Effector memory CD8-positive, alpha-beta T cell (primary cell): ENCODE results near the gene ARL5B.

Experiments
- ATAC-seq: fragments of 150-1000 bp; cut with Tn5 transposase; replicated peaks from 2 replicates; pipeline ENCODE4 v1.10.0; 2021; ENCODE audit warnings: mild to moderate bottlenecking, moderate library complexity
- DNase-seq, 3 experiments: peaks; one replicate each; pipeline ENCODE4 v3.0.0; 2021
- H3K27ac Mint-ChIP-seq, 2 donors: one replicate each; pipeline ENCODE4 v1.8.0; 2022; ENCODE audit warnings: mild to moderate bottlenecking in 2 of 2, mixed read lengths in 2 of 2, moderate library complexity in 2 of 2
- H3K27me3 Mint-ChIP-seq, 2 donors: one replicate each; pipeline ENCODE4 v1.8.0; 2022; ENCODE audit warnings: mixed read lengths in 2 of 2
- H3K36me3 Mint-ChIP-seq: one replicate; pipeline ENCODE4 v1.8.0; 2022; ENCODE audit warnings: mild to moderate bottlenecking, moderate library complexity, mixed read lengths; ENCODE audit not compliant: insufficient read depth
- H3K4me1 Mint-ChIP-seq, 2 donors: one replicate each; pipeline ENCODE4 v1.8.0; 2022; ENCODE audit warnings: low read depth in 2 of 2, mixed read lengths in 2 of 2
- H3K4me3 Mint-ChIP-seq, 2 donors: one replicate each; pipeline ENCODE4 v1.8.0; 2022; ENCODE audit warnings: mild to moderate bottlenecking in 2 of 2, mixed read lengths in 2 of 2, moderate library complexity in 2 of 2
- H3K9me3 Mint-ChIP-seq, 2 donors: one replicate each; pipeline ENCODE4 v1.8.0; 2022; ENCODE audit warnings: mixed read lengths in 2 of 2

The ARL5B gene

GRCh38 chr10:18647151-18647550, 12.1 kb upstream of the ARL5B start:
- H3K27ac Mint-ChIP-seq = no peak overlapping the region
- H3K4me3 Mint-ChIP-seq = no peak overlapping the region
- no peaks in the 10 kb centered on the region for H3K9me3 Mint-ChIP-seq
- H3K27me3 Mint-ChIP-seq = no peaks in the 10 kb centered on the region
- ATAC-seq (no peak), DNase-seq (no peak)
- peaks cover 22 to 24% of the 10 kb centered on the region in 2 donors for H3K4me1 Mint-ChIP-seq
- peaks cover 16% of the 10 kb centered on the region for H3K36me3 Mint-ChIP-seq

- peak overlapping the region in 1 of 2 donors; percentile 31 for H3K27ac Mint-ChIP-seq
- peaks cover 24 to 25% of the 10 kb centered on the region in 2 donors for H3K4me1 Mint-ChIP-seq
- no peaks in the 10 kb centered on the region for H3K27me3 Mint-ChIP-seq
- H3K36me3 Mint-ChIP-seq = peaks cover 17% of the 10 kb centered on the region
- DNase-seq (no peak), ATAC-seq (no peak)
- no peak overlapping the region for H3K4me3 Mint-ChIP-seq
- H3K9me3 Mint-ChIP-seq = no peaks in the 10 kb centered on the region
Observed at GRCh38 chr10:18647945-18648344, 11.3 kb upstream of the ARL5B start.

- H3K27ac Mint-ChIP-seq = peak overlapping the region in 1 of 2 donors; percentile 97
- no peaks in the 10 kb centered on the region for H3K9me3 Mint-ChIP-seq
- H3K4me1 Mint-ChIP-seq = peaks cover 24 to 25% of the 10 kb centered on the region in 2 donors
- H3K36me3 Mint-ChIP-seq = peaks cover 20% of the 10 kb centered on the region
- DNase-seq (no peak), ATAC-seq (no peak)
- peak overlapping the region; percentile 92 to 93 for H3K4me3 Mint-ChIP-seq
- H3K27me3 Mint-ChIP-seq = no peaks in the 10 kb centered on the region
Observed at GRCh38 chr10:18649364-18649959, 9.8 kb upstream of the ARL5B start.

- Mint-ChIP-seq H3K27ac (peak overlapping the region; percentile 95 to 97), H3K4me3 (peak overlapping the region; percentile 92 to 93), H3K9me3 (no peaks in the 10 kb centered on the region), H3K27me3 (no peaks in the 10 kb centered on the region), H3K4me1 (peaks cover 25% of the 10 kb centered on the region in 2 donors), H3K36me3 (peaks cover 20% of the 10 kb centered on the region)
- DNase-seq (no peak), ATAC-seq (no peak)
Observed at GRCh38 chr10:18650404-18650997, 8.7 kb upstream of the ARL5B start.

- peaks cover 20% of the 10 kb centered on the region for H3K36me3 Mint-ChIP-seq
- H3K27ac Mint-ChIP-seq = peak within 1 kb of the TSS; percentile 95 to 97
- DNase-seq = peak; percentile 93
- H3K4me3 Mint-ChIP-seq = peak within 1 kb of the TSS; percentile 92 to 93
- no peaks in the 10 kb centered on the region for H3K9me3 Mint-ChIP-seq
- peaks cover 25% of the 10 kb centered on the region in 2 donors for H3K4me1 Mint-ChIP-seq
- no peaks in the 10 kb centered on the region for H3K27me3 Mint-ChIP-seq
- ATAC-seq = peak; percentile 95
Observed at GRCh38 chr10:18651324-18652007, 7.8 kb upstream of the ARL5B start, which contains the start of gene NSUN6. Gene NSUN6 (minus strand): TSS chr10:18651587. CDS start chr10:18651203, 384 bp downstream.

- Mint-ChIP-seq H3K4me3 (no peak overlapping the region), H3K27me3 (no peaks in the 10 kb centered on the region), H3K27ac (peak overlapping the region in 1 of 2 donors; percentile 95), H3K36me3 (peaks cover 19% of the 10 kb centered on the region), H3K9me3 (no peaks in the 10 kb centered on the region), H3K4me1 (peaks cover 25% of the 10 kb centered on the region in 2 donors)
- DNase-seq = no peak
- ATAC-seq = no peak
Observed at GRCh38 chr10:18653112-18653511, 6.1 kb upstream of the ARL5B start.

- no peak overlapping the region for H3K4me3 Mint-ChIP-seq
- ATAC-seq = no peak
- H3K36me3 Mint-ChIP-seq = peaks cover 29% of the 10 kb centered on the region
- no peaks in the 10 kb centered on the region for H3K9me3 Mint-ChIP-seq
- H3K4me1 Mint-ChIP-seq = peaks cover 20 to 29% of the 10 kb centered on the region in 2 donors
- no peaks in the 10 kb centered on the region for H3K27me3 Mint-ChIP-seq
- H3K27ac Mint-ChIP-seq = no peak overlapping the region
- no peak for DNase-seq
Observed at GRCh38 chr10:18656724-18657123, 2.5 kb upstream of the ARL5B start.

- Mint-ChIP-seq H3K36me3 (peaks cover 27% of the 10 kb centered on the region), H3K27ac (peak overlapping the region; percentile 94 to 98), H3K4me3 (peak overlapping the region; percentile 92 to 95), H3K9me3 (no peaks in the 10 kb centered on the region), H3K27me3 (no peaks in the 10 kb centered on the region), H3K4me1 (peaks cover 21 to 33% of the 10 kb centered on the region in 2 donors)
- DNase-seq = no peak
- ATAC-seq = no peak
Observed at GRCh38 chr10:18658271-18659124, 733 bp upstream of the ARL5B start.

GRCh38 chr10:18659819-18660535, 746 bp downstream of the ARL5B start:
- Mint-ChIP-seq H3K36me3 (peaks cover 25% of the 10 kb centered on the region), H3K27me3 (no peaks in the 10 kb centered on the region), H3K4me1 (peaks cover 24 to 41% of the 10 kb centered on the region in 2 donors), H3K9me3 (no peaks in the 10 kb centered on the region), H3K27ac (peak overlapping the region; percentile 94 to 98), H3K4me3 (peak overlapping the region; percentile 92 to 95)
- DNase-seq (no peak), ATAC-seq (peak; percentile 11)

GRCh38 chr10:18660816-18661431, 1.7 kb downstream of the ARL5B start:
- H3K4me3 Mint-ChIP-seq = peak overlapping the region; percentile 92 to 95
- no peaks in the 10 kb centered on the region for H3K27me3 Mint-ChIP-seq
- H3K4me1 Mint-ChIP-seq = peaks cover 32 to 50% of the 10 kb centered on the region in 2 donors
- peak overlapping the region; percentile 13 to 98 for H3K27ac Mint-ChIP-seq
- H3K36me3 Mint-ChIP-seq = peaks cover 25% of the 10 kb centered on the region
- no peak for DNase-seq
- no peak for ATAC-seq
- no peaks in the 10 kb centered on the region for H3K9me3 Mint-ChIP-seq

GRCh38 chr10:18664841-18665478, 5.7 kb downstream of the ARL5B start:
- H3K27ac Mint-ChIP-seq = peak overlapping the region in 1 of 2 donors; percentile 9
- H3K36me3 Mint-ChIP-seq = peaks cover 25% of the 10 kb centered on the region
- H3K4me1 Mint-ChIP-seq = peaks cover 25 to 46% of the 10 kb centered on the region in 2 donors
- DNase-seq (no peak), ATAC-seq (no peak)
- no peak overlapping the region for H3K4me3 Mint-ChIP-seq
- no peaks in the 10 kb centered on the region for H3K9me3 Mint-ChIP-seq
- no peaks in the 10 kb centered on the region for H3K27me3 Mint-ChIP-seq
